ENCODE data around the gene SPON2.

The SPON2 gene

GRCh38 chr4:1172228-1172851 is at the start of gene SPON2:
Gene SPON2, minus strand, starts transcription at chr4:1172583.
- Histone ChIP-seq H3K27me3 (ENCODE audit: insufficient read depth, low read length, poor library complexity) (no peaks in the 10 kb centered on the region), H3K27ac (ENCODE audit: low read length) (no peak within 1 kb of the TSS), H3K79me2 (ENCODE audit: insufficient read depth, low read length) (no peaks in the 10 kb centered on the region), H3K4me1 (ENCODE audit: insufficient read depth, low read length) (peaks cover 15% of the 10 kb centered on the region), H4K20me1 (ENCODE audit: insufficient read depth, low read length) (no peaks in the 10 kb centered on the region), H3K4me2 (ENCODE audit: insufficient read depth, low read length) (no peak within 1 kb of the TSS), H3K9ac (ENCODE audit: low read depth, low read length) (no peak within 1 kb of the TSS), H3K4me3 (ENCODE audit: low read depth in 1 of 2, low read length in 2 of 2) (no peak within 1 kb of the TSS), H3K36me3 (ENCODE audit: insufficient read depth, low read length) (no peaks in the 10 kb centered on the region), H2AFZ (ENCODE audit: low read depth, low read length) (no peak within 1 kb of the TSS), H3K9me3 (ENCODE audit: insufficient read depth, low read length, severe bottlenecking) (no peaks in the 10 kb centered on the region)
- ATAC-seq (ENCODE audit: insufficient read depth, low read depth): no peak
- no peak for DNase-seq
- TF ChIP-seq EZH2 (IDR thresholded peaks at IDR 0.05; ENCODE audit: borderline replicate concordance, low read depth, low read length, severe bottlenecking) (no peak), CTCF (IDR thresholded peaks at IDR 0.05; ENCODE audit: borderline replicate concordance, extremely low read depth, low read length, poor library complexity, severe bottlenecking) (no peak)

- Histone ChIP-seq H3K79me2 (ENCODE audit: insufficient read depth, low read length) (peaks cover 57% of the 10 kb centered on the region), H3K27me3 (ENCODE audit: insufficient read depth, low read length, poor library complexity) (no peaks in the 10 kb centered on the region), H4K20me1 (ENCODE audit: insufficient read depth, low read length) (peaks cover 28% of the 10 kb centered on the region), H3K4me3 (ENCODE audit: low read depth in 1 of 2, low read length in 2 of 2) (no peak overlapping the region), H2AFZ (ENCODE audit: low read depth, low read length) (no peak overlapping the region), H3K9ac (ENCODE audit: low read depth, low read length) (no peak overlapping the region), H3K4me1 (ENCODE audit: insufficient read depth, low read length) (peaks cover 23% of the 10 kb centered on the region), H3K4me2 (ENCODE audit: insufficient read depth, low read length) (no peak overlapping the region), H3K9me3 (ENCODE audit: insufficient read depth, low read length, severe bottlenecking) (no peaks in the 10 kb centered on the region), H3K36me3 (ENCODE audit: insufficient read depth, low read length) (peaks cover 91% of the 10 kb centered on the region), H3K27ac (ENCODE audit: low read length) (no peak overlapping the region)
- ATAC-seq (ENCODE audit: insufficient read depth, low read depth) (no peak), DNase-seq (no peak)
- TF ChIP-seq EZH2 (IDR thresholded peaks at IDR 0.05; ENCODE audit: borderline replicate concordance, low read depth, low read length, severe bottlenecking) (no peak), CTCF (IDR thresholded peaks at IDR 0.05; ENCODE audit: borderline replicate concordance, extremely low read depth, low read length, poor library complexity, severe bottlenecking) (no peak)
Measured at GRCh38 chr4:1221155-1221870, 48.9 kb upstream of the SPON2 start.

- Histone ChIP-seq H3K79me2 (ENCODE audit: insufficient read depth, low read length) (peaks cover 60% of the 10 kb centered on the region), H3K4me3 (ENCODE audit: low read depth in 1 of 2, low read length in 2 of 2) (no peak overlapping the region), H3K9me3 (ENCODE audit: insufficient read depth, low read length, severe bottlenecking) (no peaks in the 10 kb centered on the region), H3K4me1 (ENCODE audit: insufficient read depth, low read length) (peaks cover 29% of the 10 kb centered on the region), H3K27ac (ENCODE audit: low read length) (no peak overlapping the region), H3K27me3 (ENCODE audit: insufficient read depth, low read length, poor library complexity) (no peaks in the 10 kb centered on the region), H2AFZ (ENCODE audit: low read depth, low read length) (no peak overlapping the region), H3K4me2 (ENCODE audit: insufficient read depth, low read length) (no peak overlapping the region), H3K36me3 (ENCODE audit: insufficient read depth, low read length) (peaks cover 91% of the 10 kb centered on the region), H3K9ac (ENCODE audit: low read depth, low read length) (no peak overlapping the region), H4K20me1 (ENCODE audit: insufficient read depth, low read length) (peaks cover 28% of the 10 kb centered on the region)
- TF ChIP-seq EZH2 (IDR thresholded peaks at IDR 0.05; ENCODE audit: borderline replicate concordance, low read depth, low read length, severe bottlenecking) (no peak), CTCF (IDR thresholded peaks at IDR 0.05; ENCODE audit: borderline replicate concordance, extremely low read depth, low read length, poor library complexity, severe bottlenecking) (no peak)
- DNase-seq: no peak
- no peak for ATAC-seq (ENCODE audit: insufficient read depth, low read depth)
Measured at GRCh38 chr4:1220566-1220965, 48.2 kb upstream of the SPON2 start.

Measured in DND-41 (cell line).